ENCODE data around the gene TVP23A.

The TVP23A gene

GRCh38 chr16:10812312-10813098, 6.1 kb downstream of the TVP23A start:
- H3K4me3 ChIP-seq (ENCODE audit: severe bottlenecking), result no peak overlapping the region
- H3K27me3 ChIP-seq (ENCODE audit: insufficient read depth, poor library complexity, severe bottlenecking), result no peaks in the 10 kb centered on the region
- H3K4me1 ChIP-seq (ENCODE audit: insufficient read depth, poor library complexity, severe bottlenecking), result no peaks in the 10 kb centered on the region
- no peaks in the 10 kb centered on the region for H3K36me3 ChIP-seq (ENCODE audit: low read depth)
- TF ChIP-seq, protein P1, sequence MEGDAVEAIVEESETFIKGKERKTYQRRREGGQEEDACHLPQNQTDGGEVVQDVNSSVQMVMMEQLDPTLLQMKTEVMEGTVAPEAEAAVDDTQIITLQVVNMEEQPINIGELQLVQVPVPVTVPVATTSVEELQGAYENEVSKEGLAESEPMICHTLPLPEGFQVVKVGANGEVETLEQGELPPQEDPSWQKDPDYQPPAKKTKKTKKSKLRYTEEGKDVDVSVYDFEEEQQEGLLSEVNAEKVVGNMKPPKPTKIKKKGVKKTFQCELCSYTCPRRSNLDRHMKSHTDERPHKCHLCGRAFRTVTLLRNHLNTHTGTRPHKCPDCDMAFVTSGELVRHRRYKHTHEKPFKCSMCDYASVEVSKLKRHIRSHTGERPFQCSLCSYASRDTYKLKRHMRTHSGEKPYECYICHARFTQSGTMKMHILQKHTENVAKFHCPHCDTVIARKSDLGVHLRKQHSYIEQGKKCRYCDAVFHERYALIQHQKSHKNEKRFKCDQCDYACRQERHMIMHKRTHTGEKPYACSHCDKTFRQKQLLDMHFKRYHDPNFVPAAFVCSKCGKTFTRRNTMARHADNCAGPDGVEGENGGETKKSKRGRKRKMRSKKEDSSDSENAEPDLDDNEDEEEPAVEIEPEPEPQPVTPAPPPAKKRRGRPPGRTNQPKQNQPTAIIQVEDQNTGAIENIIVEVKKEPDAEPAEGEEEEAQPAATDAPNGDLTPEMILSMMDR (IDR thresholded peaks at IDR 0.05; ENCODE audit: poor library complexity, severe bottlenecking), result no peak
- DNase-seq (ENCODE audit: low spot score), result no peak
- H3K9me3 ChIP-seq (ENCODE audit: severe bottlenecking), result no peaks in the 10 kb centered on the region
- H3K27ac ChIP-seq (ENCODE audit: poor library complexity, severe bottlenecking), result no peak overlapping the region
- no peak for ATAC-seq (ENCODE audit: low read depth)

- no peak for DNase-seq (ENCODE audit: low spot score)
- H3K36me3 ChIP-seq (ENCODE audit: low read depth), result no peaks in the 10 kb centered on the region
These were observed 8.9 kb downstream of the TVP23A start for GRCh38 chr16:10809706-10810105.

GRCh38 chr16:10808850-10809249, 9.7 kb downstream of the TVP23A start:
- H3K27ac ChIP-seq (ENCODE audit: poor library complexity, severe bottlenecking), result no peak overlapping the region
- no peaks in the 10 kb centered on the region for H3K9me3 ChIP-seq (ENCODE audit: severe bottlenecking)
- no peaks in the 10 kb centered on the region for H3K27me3 ChIP-seq (ENCODE audit: insufficient read depth, poor library complexity, severe bottlenecking)
- H3K36me3 ChIP-seq (ENCODE audit: low read depth), result no peaks in the 10 kb centered on the region
- no peaks in the 10 kb centered on the region for H3K4me1 ChIP-seq (ENCODE audit: insufficient read depth, poor library complexity, severe bottlenecking)
- H3K4me3 ChIP-seq (ENCODE audit: severe bottlenecking), result no peak overlapping the region
- DNase-seq (ENCODE audit: low spot score), result no peak
- TF ChIP-seq, protein P1 (IDR thresholded peaks at IDR 0.05; ENCODE audit: poor library complexity, severe bottlenecking), result no peak
- no peak for ATAC-seq (ENCODE audit: low read depth)

More at GRCh38 chr16:10809706-10810105, 8.9 kb downstream of the TVP23A start:
- no peaks in the 10 kb centered on the region for H3K27me3 ChIP-seq (ENCODE audit: insufficient read depth, poor library complexity, severe bottlenecking)
- no peak overlapping the region for H3K4me3 ChIP-seq (ENCODE audit: severe bottlenecking)
- H3K27ac ChIP-seq (ENCODE audit: poor library complexity, severe bottlenecking), result no peak overlapping the region
- no peak for ATAC-seq (ENCODE audit: low read depth)
- H3K9me3 ChIP-seq (ENCODE audit: severe bottlenecking), result no peaks in the 10 kb centered on the region
- TF ChIP-seq, protein P1 (IDR thresholded peaks at IDR 0.05; ENCODE audit: poor library complexity, severe bottlenecking), result no peak
- H3K4me1 ChIP-seq (ENCODE audit: insufficient read depth, poor library complexity, severe bottlenecking), result no peaks in the 10 kb centered on the region

GRCh38 chr16:10808218-10808617, 10.4 kb downstream of the TVP23A start:
- H3K4me1 ChIP-seq (ENCODE audit: insufficient read depth, poor library complexity, severe bottlenecking), result no peaks in the 10 kb centered on the region
- H3K27me3 ChIP-seq (ENCODE audit: insufficient read depth, poor library complexity, severe bottlenecking), result no peaks in the 10 kb centered on the region
- no peak for DNase-seq (ENCODE audit: low spot score)
- H3K9me3 ChIP-seq (ENCODE audit: severe bottlenecking), result no peaks in the 10 kb centered on the region
- no peak overlapping the region for H3K27ac ChIP-seq (ENCODE audit: poor library complexity, severe bottlenecking)
- no peaks in the 10 kb centered on the region for H3K36me3 ChIP-seq (ENCODE audit: low read depth)
- TF ChIP-seq, protein P1 (IDR thresholded peaks at IDR 0.05; ENCODE audit: poor library complexity, severe bottlenecking), result no peak
- no peak for ATAC-seq (ENCODE audit: low read depth)
- no peak overlapping the region for H3K4me3 ChIP-seq (ENCODE audit: severe bottlenecking)

GRCh38 chr16:10806698-10807097, 11.9 kb downstream of the TVP23A start:
- ATAC-seq (ENCODE audit: low read depth) (no peak), DNase-seq (ENCODE audit: low spot score) (no peak)
- Histone ChIP-seq H3K27me3 (ENCODE audit: insufficient read depth, poor library complexity, severe bottlenecking) (no peaks in the 10 kb centered on the region), H3K27ac (ENCODE audit: poor library complexity, severe bottlenecking) (no peak overlapping the region), H3K36me3 (ENCODE audit: low read depth) (no peaks in the 10 kb centered on the region), H3K4me1 (ENCODE audit: insufficient read depth, poor library complexity, severe bottlenecking) (no peaks in the 10 kb centered on the region), H3K9me3 (ENCODE audit: severe bottlenecking) (no peaks in the 10 kb centered on the region), H3K4me3 (ENCODE audit: severe bottlenecking) (no peak overlapping the region)
- TF ChIP-seq, protein P1 (IDR thresholded peaks at IDR 0.05; ENCODE audit: poor library complexity, severe bottlenecking), result no peak
